ENCODE measurements around the gene CLPSL2. TPM values are rescaled to one million over a fixed set of nuclear protein-coding genes. Genes with fewer than 3 reads are reported as not detected.
A peak's percentile ranks its signal among the peaks of the same experiment; 100 is the strongest.
"Not testable (repeated sequence)": the region's sequence is repeated elsewhere in the genome, so short reads cannot be mapped to it uniquely, and the experiment has no call there.

Gene CLPSL2
- total and polyA plus RNA-seq, 2 experiments from 2014 or later, result 1.2 TPM; not detected in 1

DNA sequence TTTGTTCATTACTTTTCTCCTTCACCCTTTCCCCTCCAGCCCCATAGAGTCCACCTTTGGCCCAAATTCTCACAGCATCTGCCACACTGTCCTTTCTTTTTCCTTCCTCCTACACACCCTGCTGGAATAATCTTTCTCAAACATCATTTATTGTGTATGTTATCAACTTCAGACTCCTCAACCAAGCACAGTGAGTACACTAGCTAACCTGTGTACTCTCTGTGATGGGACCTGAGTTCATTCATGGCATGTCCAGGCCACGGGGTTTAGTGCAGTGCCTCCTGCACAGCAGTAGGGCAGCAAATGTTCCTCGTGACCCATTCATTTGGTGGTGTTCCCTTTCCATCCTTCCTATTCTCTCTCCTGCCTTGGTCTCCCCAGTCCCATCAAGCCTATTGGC lies 46.7 kb upstream of the CLPSL2 start:
- Histone ChIP-seq H3K4me3 (no peak overlapping the region), H3K27me3 (no peaks in the 10 kb centered on the region), H3K4me1 (ENCODE audit: low read depth) (peaks cover 35% of the 10 kb centered on the region), H3K9me3 (ENCODE audit: low read depth) (no peaks in the 10 kb centered on the region), H3K36me3 (no peaks in the 10 kb centered on the region), H3K27ac (no peak overlapping the region)
- no peak for DNase-seq (ENCODE audit: low read depth in 1 of 2, low spot score in 1 of 2)
- TF ChIP-seq, protein P1, sequence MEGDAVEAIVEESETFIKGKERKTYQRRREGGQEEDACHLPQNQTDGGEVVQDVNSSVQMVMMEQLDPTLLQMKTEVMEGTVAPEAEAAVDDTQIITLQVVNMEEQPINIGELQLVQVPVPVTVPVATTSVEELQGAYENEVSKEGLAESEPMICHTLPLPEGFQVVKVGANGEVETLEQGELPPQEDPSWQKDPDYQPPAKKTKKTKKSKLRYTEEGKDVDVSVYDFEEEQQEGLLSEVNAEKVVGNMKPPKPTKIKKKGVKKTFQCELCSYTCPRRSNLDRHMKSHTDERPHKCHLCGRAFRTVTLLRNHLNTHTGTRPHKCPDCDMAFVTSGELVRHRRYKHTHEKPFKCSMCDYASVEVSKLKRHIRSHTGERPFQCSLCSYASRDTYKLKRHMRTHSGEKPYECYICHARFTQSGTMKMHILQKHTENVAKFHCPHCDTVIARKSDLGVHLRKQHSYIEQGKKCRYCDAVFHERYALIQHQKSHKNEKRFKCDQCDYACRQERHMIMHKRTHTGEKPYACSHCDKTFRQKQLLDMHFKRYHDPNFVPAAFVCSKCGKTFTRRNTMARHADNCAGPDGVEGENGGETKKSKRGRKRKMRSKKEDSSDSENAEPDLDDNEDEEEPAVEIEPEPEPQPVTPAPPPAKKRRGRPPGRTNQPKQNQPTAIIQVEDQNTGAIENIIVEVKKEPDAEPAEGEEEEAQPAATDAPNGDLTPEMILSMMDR (IDR thresholded peaks at IDR 0.05; ENCODE audit: low read depth, low read length), result no peak

DNA sequence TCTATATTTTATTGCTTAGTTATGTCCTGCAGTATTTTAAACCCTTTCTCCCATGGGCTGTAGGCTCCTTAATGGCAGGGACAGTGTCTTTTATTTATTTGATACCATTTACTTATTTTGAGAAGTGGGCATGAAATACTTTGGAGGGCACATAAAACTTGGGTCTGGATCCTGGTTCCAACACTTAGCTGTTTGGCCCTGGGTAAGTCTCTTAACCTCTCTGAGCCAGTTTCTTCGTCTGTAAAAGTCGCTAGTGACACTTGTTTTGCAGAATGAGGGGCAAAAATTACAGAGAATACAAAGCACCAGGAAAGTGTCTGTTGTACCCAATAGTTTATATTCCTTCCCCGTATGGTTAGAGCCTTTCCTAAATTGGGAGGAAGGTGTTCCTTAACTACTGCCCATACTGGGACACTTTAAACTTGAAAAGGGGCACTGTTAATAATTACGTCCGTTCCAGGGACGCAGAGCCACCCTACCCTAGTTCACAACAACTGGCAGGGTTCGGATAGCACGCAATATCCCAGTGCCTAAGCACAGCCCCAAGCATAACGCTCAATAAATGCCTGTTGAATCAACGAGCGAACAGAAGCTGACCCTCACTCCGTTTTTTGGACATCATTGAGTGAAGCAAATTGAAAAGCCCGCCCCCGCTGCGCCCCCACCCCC lies 45.5 kb upstream of the CLPSL2 start:
- Histone ChIP-seq H3K9me3 (ENCODE audit: low read depth) (no peaks in the 10 kb centered on the region), H3K27ac (peak overlapping the region; percentile 74), H3K4me1 (ENCODE audit: low read depth) (peaks cover 27% of the 10 kb centered on the region), H3K4me3 (peak overlapping the region; percentile 40), H3K27me3 (no peaks in the 10 kb centered on the region), H3K36me3 (no peaks in the 10 kb centered on the region)
- TF ChIP-seq, protein P1 (IDR thresholded peaks at IDR 0.05; ENCODE audit: low read depth, low read length), result no peak
- no peak for DNase-seq (ENCODE audit: low read depth in 1 of 2, low spot score in 1 of 2)

DNA sequence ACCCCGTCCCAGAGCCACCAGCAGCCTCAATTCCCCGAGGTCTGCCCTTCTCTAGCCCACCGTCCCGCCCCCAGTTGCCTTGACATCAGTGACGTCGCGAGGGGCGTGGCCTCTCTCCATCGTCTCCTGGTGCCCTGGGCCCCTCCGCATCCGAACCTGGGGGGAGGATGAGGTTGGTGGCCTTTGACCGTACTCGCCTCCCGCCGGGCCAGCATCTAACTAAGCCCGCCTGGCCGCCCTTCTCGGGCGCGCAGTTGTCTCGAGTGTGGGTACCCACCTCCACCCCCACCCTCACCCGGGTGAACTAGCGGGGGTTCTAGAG lies 45.0 kb upstream of the CLPSL2 start:
- Histone ChIP-seq H3K4me1 (ENCODE audit: low read depth) (peaks cover 27% of the 10 kb centered on the region), H3K9me3 (ENCODE audit: low read depth) (no peaks in the 10 kb centered on the region), H3K36me3 (no peaks in the 10 kb centered on the region), H3K4me3 (peak overlapping the region; percentile 40), H3K27ac (peak overlapping the region; percentile 88), H3K27me3 (no peaks in the 10 kb centered on the region)
- peak; percentile 94 to 95 for DNase-seq (ENCODE audit: low read depth in 1 of 2, low spot score in 1 of 2)
- TF ChIP-seq, protein P1 (IDR thresholded peaks at IDR 0.05; ENCODE audit: low read depth, low read length), result no peak

DNA sequence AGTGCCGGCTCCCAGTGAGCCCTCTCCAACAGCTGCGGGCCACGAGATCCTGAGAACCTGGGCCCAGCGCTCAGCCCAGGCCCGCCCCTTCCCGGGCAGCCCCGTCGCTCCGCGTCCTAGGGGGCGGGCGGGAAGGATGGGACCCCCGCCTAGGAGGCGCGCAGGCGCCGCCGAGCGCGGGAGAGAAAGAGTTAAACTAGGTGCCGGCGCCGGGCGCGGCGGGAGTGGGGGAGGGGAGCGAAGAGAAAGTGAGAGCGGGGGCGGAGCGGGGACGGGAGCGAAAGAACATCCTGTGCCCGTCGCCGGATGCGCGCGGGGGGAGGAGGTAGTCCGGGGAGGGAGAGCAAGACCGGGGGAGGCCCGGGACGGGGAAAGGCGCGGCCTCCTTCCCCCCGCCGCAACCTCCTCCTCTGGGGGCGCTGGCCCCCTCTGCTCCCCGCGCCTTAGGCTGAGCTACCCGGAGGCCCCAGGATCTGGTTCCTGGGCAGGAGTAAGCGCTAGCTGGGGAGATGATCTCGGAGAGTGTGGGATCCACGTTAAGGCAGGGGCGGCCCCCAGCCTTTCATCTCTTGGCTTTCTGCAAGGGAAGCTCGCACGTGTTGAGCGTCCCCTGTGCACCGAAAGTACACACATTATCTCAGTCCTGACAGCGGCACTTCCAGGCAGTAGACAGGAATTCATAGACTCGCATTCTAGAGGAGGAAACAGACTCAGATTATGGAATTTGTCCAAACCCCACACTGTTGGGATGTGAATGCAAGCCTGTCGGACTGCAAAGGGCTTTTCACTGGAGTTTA lies 44.5 kb upstream of the CLPSL2 start:
- Histone ChIP-seq H3K27ac (peak overlapping the region; percentile 88), H3K27me3 (no peaks in the 10 kb centered on the region), H3K9me3 (ENCODE audit: low read depth) (no peaks in the 10 kb centered on the region), H3K36me3 (no peaks in the 10 kb centered on the region), H3K4me1 (ENCODE audit: low read depth) (peaks cover 22% of the 10 kb centered on the region), H3K4me3 (peak overlapping the region; percentile 40)
- TF ChIP-seq, protein P1 (IDR thresholded peaks at IDR 0.05; ENCODE audit: low read depth, low read length), result no peak
- DNase-seq (ENCODE audit: low read depth in 1 of 2, low spot score in 1 of 2), result peak; percentile 91 to 99

DNA sequence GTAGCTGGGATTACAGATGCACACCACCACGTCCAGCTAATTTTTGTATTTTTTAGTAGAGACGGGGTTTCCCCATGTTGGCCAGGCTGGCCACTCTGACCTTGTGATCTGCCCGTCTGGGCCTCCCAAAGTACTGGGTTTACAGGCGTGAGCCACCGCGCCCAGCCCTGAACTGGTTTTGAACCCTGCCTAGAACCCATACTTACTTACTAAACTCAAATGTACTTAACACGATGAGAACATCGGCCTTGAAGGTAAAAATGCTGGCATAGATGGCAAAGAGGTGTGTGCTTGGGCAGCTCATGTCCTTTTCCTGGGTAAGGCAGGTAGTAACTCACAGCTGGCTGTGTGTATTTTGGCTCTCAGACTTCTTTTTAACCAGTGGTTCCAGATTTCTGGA lies 42.8 kb upstream of the CLPSL2 start:
- DNase-seq (ENCODE audit: low read depth in 1 of 2, low spot score in 1 of 2), result no peak
- Histone ChIP-seq H3K4me3 (no peak overlapping the region), H3K27me3 (no peaks in the 10 kb centered on the region), H3K9me3 (ENCODE audit: low read depth) (no peaks in the 10 kb centered on the region), H3K4me1 (ENCODE audit: low read depth) (peaks cover 16% of the 10 kb centered on the region), H3K27ac (no peak overlapping the region), H3K36me3 (no peaks in the 10 kb centered on the region)
- TF ChIP-seq, protein P1 (IDR thresholded peaks at IDR 0.05; ENCODE audit: low read depth, low read length), result no peak

DNA sequence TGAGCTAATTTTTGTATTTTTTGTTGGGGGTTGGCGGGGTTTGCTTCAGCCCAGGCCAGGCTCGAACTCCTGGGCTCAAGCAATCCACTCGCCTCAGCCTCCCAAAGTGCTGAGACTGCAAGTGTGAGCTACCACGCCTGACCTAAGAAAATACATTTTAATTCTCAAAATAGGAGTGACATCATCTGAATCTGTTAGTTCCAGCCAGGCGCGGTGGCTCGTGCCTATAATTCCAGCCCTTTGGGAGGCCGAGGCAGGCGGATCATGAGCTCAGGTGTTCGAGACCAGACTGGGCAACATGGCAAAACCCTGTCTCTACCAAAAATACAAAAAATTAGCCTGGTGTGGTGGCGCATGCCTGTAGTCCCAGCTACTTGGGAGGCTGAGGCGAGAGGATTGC lies 42.1 kb upstream of the CLPSL2 start:
- H3K27ac ChIP-seq; H3K27me3 ChIP-seq; H3K36me3 ChIP-seq; H3K9me3 ChIP-seq (ENCODE audit: low read depth); H3K4me3 ChIP-seq; DNase-seq (ENCODE audit: low read depth in 1 of 2, low spot score in 1 of 2): not testable (repeated sequence)
- H3K4me1 ChIP-seq (ENCODE audit: low read depth), result peaks cover 11% of the 10 kb centered on the region

All from cardiac muscle cell (in vitro differentiated cells and primary cell).